Calu3 (cell line): ENCODE measurements around the gene MOB3B. TPM values are rescaled to one million over a fixed set of nuclear protein-coding genes. Genes with fewer than 3 reads are reported as not detected.
"Not testable (repeated sequence)": the region's sequence is repeated elsewhere in the genome, so short reads cannot be mapped to it uniquely, and the experiment has no call there.

Source experiments
- BruUV-seq: library from RNA; stranded (reverse); fragments of 400-500 nt; replicated peaks from 2 replicates; lab custom pipeline; 2021; lab: Mats Ljungman, UMichigan
- CTCF ChIA-PET: fragments of 300-600 bp; sonication (Branson Sonifier 250); formaldehyde crosslinking; loops from one replicate; lab custom pipeline; 2022; ENCODE audit warnings: antibody characterized with exemption; lab: Charles Lee
- DNase-seq: peaks from one replicate; pipeline ENCODE4 v3.0.0; 2022
- H3K27ac Mint-ChIP-seq: one replicate; pipeline ENCODE4 v1.8.0; 2022; ENCODE audit warnings: mixed read lengths; ENCODE audit not compliant: unreplicated experiment
- H3K27me3 Mint-ChIP-seq: one replicate; pipeline ENCODE4 v1.8.0; 2022; ENCODE audit warnings: mixed read lengths; ENCODE audit not compliant: unreplicated experiment
- H3K36me3 Mint-ChIP-seq: one replicate; pipeline ENCODE4 v1.8.0; 2022; ENCODE audit warnings: mild to moderate bottlenecking, moderate library complexity, mixed read lengths; ENCODE audit not compliant: insufficient read depth, unreplicated experiment
- H3K4me1 Mint-ChIP-seq: one replicate; pipeline ENCODE4 v1.8.0; 2022; ENCODE audit warnings: mild to moderate bottlenecking, low read depth, mixed read lengths; ENCODE audit not compliant: unreplicated experiment
- H3K4me3 Mint-ChIP-seq: one replicate; pipeline ENCODE4 v1.8.0; 2022; ENCODE audit warnings: mild to moderate bottlenecking, low read depth, moderate library complexity, mixed read lengths; ENCODE audit not compliant: unreplicated experiment
- H3K9me3 Mint-ChIP-seq: one replicate; pipeline ENCODE4 v1.8.0; 2022; ENCODE audit warnings: low read depth, mixed read lengths; ENCODE audit not compliant: unreplicated experiment
- intact Hi-C: fragments of 100-400 bp; cut with micrococcal nuclease; formaldehyde crosslinking; loops from one replicate; pipeline ENCODE4 v1.10.0; 2022; ENCODE audit not compliant: unreplicated experiment
- total RNA-seq: library from RNA; stranded (reverse); gene quantifications from 2 replicates; pipeline ENCODE4 v1.2.3, GENCODE V29; 2022
- TF ChIP-seq, protein P1 (sequence below): fragments of 200-600 bp; IDR thresholded peaks from one replicate; pipeline ENCODE4 v1.8.0; 2022; ENCODE audit warnings: antibody characterized with exemption; ENCODE audit not compliant: unreplicated experiment

The MOB3B gene
- total RNA-seq, 1 experiment from 2014 or later = 7.6 TPM

DNA sequence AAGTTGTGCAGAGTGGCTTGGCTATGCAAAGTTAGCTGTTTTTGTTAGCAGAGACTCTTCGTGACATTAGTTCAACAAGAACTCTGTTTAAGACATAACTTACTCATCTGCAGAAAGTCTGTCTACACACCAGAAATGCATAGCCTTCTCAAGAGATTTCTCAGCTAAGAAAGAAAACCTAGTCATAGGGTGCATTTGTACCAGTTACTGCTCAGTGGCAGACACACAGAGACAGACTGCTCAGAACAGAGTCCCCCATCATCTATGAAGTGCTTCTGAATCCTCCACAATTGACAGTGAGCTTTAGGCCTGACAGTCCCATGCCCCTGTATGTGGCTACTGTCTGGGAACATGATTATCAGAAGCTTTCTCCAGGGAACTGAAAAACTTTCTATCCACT is 61.6 kb downstream of the MOB3B start:
- no peak for DNase-seq
- H3K27ac Mint-ChIP-seq = no peak overlapping the region
- no TSS peak for BruUV-seq
- no peaks in the 10 kb centered on the region for H3K27me3 Mint-ChIP-seq
- TF ChIP-seq, protein P1, sequence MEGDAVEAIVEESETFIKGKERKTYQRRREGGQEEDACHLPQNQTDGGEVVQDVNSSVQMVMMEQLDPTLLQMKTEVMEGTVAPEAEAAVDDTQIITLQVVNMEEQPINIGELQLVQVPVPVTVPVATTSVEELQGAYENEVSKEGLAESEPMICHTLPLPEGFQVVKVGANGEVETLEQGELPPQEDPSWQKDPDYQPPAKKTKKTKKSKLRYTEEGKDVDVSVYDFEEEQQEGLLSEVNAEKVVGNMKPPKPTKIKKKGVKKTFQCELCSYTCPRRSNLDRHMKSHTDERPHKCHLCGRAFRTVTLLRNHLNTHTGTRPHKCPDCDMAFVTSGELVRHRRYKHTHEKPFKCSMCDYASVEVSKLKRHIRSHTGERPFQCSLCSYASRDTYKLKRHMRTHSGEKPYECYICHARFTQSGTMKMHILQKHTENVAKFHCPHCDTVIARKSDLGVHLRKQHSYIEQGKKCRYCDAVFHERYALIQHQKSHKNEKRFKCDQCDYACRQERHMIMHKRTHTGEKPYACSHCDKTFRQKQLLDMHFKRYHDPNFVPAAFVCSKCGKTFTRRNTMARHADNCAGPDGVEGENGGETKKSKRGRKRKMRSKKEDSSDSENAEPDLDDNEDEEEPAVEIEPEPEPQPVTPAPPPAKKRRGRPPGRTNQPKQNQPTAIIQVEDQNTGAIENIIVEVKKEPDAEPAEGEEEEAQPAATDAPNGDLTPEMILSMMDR = no peak
- H3K4me3 Mint-ChIP-seq = no peak overlapping the region
- H3K9me3 Mint-ChIP-seq = no peaks in the 10 kb centered on the region
- intact Hi-C loops = no loop called here
- H3K4me1 Mint-ChIP-seq = peaks cover under 1% of the 10 kb centered on the region
- CTCF ChIA-PET = interaction anchor here (0.6 kb wide), 1 partner anchor 37 kb away, joined by 3 read pairs; no protein-coding TSS in a partner anchor
- H3K36me3 Mint-ChIP-seq = no peaks in the 10 kb centered on the region

DNA sequence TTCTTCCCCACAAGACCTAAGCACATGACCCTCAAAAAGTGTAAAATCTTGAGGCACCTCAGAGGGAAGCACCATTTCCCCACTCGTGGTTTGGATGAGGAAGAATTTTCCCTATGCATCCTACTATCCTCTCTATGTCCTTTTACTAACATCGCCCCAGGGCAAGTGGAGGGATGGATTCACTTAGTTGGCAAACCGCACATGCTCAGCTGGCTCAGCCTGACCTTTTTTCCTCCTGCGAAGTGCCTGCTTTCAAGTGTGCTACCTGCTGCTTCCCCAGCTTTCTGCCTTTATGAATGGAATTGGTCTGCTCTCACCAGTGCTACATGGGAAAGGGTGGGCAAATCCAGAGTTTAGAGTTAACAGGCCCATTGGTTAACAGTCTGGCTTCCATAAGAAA is 62.1 kb downstream of the MOB3B start:
- no peak for DNase-seq
- Mint-ChIP-seq H3K36me3 (no peaks in the 10 kb centered on the region), H3K27ac (no peak overlapping the region), H3K4me1 (peaks cover 6% of the 10 kb centered on the region), H3K27me3 (no peaks in the 10 kb centered on the region), H3K9me3 (no peaks in the 10 kb centered on the region), H3K4me3 (no peak overlapping the region)
- BruUV-seq = no TSS peak
- TF ChIP-seq, protein P1 = no peak
- intact Hi-C loops = no loop called here
- CTCF ChIA-PET = interaction anchor here (0.6 kb wide), 1 partner anchor 37 kb away, joined by 3 read pairs; no protein-coding TSS in a partner anchor

DNA sequence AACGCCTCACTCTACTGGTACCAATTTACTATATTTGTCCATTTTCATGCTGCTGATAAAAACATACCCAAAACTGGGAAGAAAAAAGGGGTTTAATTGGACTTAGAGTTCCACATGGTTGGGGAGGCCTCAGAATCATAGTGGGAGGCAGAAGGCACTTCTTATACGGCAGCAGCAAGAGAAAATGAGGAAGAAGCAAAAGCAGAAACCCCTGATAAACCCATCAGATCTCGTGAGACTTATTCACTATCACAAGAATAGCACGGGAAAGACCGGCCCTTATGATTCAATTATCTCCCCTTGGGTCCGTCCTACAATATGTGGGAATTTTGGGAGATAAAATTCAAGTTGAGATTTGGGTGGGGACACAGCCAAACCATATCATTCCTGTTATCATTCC is 63.1 kb downstream of the MOB3B start:
- BruUV-seq, H3K9me3 Mint-ChIP-seq, H3K36me3 Mint-ChIP-seq, DNase-seq, CTCF ChIA-PET, intact Hi-C loops, H3K27ac Mint-ChIP-seq, H3K4me3 Mint-ChIP-seq, H3K27me3 Mint-ChIP-seq: not testable (repeated sequence)
- peaks cover 16% of the 10 kb centered on the region for H3K4me1 Mint-ChIP-seq

DNA sequence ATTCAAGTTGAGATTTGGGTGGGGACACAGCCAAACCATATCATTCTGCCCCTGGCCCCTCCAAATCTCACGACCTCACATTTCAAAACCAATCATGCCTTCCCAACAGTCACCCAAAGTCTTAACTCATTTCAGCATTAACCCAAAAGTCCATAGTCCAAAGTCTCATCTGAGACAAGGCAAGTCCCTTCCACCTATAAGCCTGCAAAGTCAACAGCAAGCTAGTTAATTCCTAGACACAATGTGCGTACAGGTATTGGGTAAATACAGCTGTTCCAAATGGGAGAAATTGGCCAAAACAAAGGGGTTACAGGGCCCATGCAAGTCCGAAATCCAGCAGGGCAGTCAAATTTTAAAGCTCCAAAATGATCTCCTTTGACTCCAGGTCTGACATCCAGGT is 64.7 kb downstream of the MOB3B start:
- DNase-seq, CTCF ChIA-PET, BruUV-seq, H3K4me3 Mint-ChIP-seq, H3K27me3 Mint-ChIP-seq, H3K27ac Mint-ChIP-seq, H3K36me3 Mint-ChIP-seq, H3K9me3 Mint-ChIP-seq: not testable (repeated sequence)
- peaks cover 19% of the 10 kb centered on the region for H3K4me1 Mint-ChIP-seq
- intact Hi-C loops = loop anchor here (5.0 kb wide), 1 partner anchor 32 kb away; no protein-coding TSS in a partner anchor

DNA sequence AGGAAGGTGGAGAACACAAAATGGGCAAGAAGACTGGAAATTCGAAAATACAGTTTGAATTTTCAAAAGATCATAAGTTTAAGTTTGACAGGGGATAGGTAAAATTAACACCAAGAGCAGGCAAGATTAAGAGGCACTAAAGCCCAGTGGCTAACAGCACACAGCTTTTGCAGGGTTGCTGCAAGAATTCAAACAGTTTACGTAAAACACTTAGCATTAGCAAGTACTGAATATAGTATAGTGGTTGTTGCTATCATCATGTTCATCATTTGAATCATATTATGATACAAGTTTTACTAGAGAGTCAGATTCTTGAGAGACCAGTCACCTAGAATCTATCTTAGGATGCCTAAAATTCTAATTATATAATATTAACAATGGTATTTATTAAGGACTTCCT is 66.8 kb downstream of the MOB3B start:
- TF ChIP-seq, protein P1 = no peak
- Mint-ChIP-seq H3K36me3 (no peaks in the 10 kb centered on the region), H3K27me3 (no peaks in the 10 kb centered on the region), H3K9me3 (no peaks in the 10 kb centered on the region), H3K4me3 (no peak overlapping the region), H3K27ac (no peak overlapping the region), H3K4me1 (peaks cover 19% of the 10 kb centered on the region)
- intact Hi-C loops = loop anchor here (5.0 kb wide), 1 partner anchor 34 kb away; no protein-coding TSS in a partner anchor
- DNase-seq = no peak
- CTCF ChIA-PET = no interaction called here
- no TSS peak for BruUV-seq
